HEK293 (cell line): Measurements from ENCODE around the gene OGFRL1.

Experiments
- REST ChIP-seq: fragments of 450-650 bp; formaldehyde crosslinking; IDR thresholded peaks from 2 replicates; pipeline ENCODE4 v1.5.1; 2016; ENCODE audit warnings: missing biosample characterization, missing genetic modification characterization
- TCF7L2 ChIP-seq: IDR thresholded peaks from 2 replicates; pipeline ENCODE4 v1.6.1; 2011; ENCODE audit warnings: low read depth, mild to moderate bottlenecking, inconsistent platforms, low read length, moderate library complexity, borderline replicate concordance
- YY1 ChIP-seq: fragments of 450-650 bp; formaldehyde crosslinking; IDR thresholded peaks from 2 replicates; pipeline ENCODE4 v1.5.1; 2018; ENCODE audit warnings: missing biosample characterization, missing genetic modification characterization
- ZEB2 ChIP-seq: fragments of 450-650 bp; formaldehyde crosslinking; IDR thresholded peaks from 2 replicates; pipeline ENCODE4 v1.5.1; 2016; ENCODE audit warnings: missing biosample characterization, missing genetic modification characterization
- ZNF792 ChIP-seq: fragments of 450-650 bp; formaldehyde crosslinking; IDR thresholded peaks from 2 replicates; pipeline ENCODE4 v1.5.1; 2016; ENCODE audit warnings: missing biosample characterization, missing genetic modification characterization

DNA sequence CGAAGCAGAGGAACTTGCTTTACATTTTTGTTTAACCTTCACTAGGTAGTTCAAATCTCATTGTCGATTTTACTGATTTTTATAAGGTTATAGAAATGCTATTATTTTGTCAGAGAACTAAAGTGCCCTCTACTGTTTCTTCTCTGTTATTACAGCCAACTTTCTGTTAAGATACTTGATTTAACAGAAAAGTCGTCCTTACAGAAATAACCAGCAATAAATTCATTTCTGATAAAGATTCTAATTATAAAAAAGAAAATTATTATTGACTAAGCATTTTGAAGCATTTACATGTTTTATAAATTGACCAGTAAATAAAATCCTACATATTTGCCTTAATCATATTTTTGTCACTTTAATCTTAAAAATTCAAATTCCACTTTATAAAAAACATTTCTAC is 60.8 kb downstream of the OGFRL1 start:
- TF ChIP-seq REST = no peak
- no peak for TF ChIP-seq TCF7L2
- no peak for TF ChIP-seq YY1 (tag by site-specific recombination)
- TF ChIP-seq ZNF792 (tag by site-specific recombination) = no peak
- TF ChIP-seq ZEB2 (tag by site-specific recombination) = no peak
